Kidney epithelial cell (primary cell): ENCODE results near the gene ZBTB4. TPM values are rescaled to one million over a fixed set of nuclear protein-coding genes. Genes with fewer than 3 reads are reported as not detected.

ENCODE experiments used
- DNase-seq: peaks from one replicate; pipeline ENCODE4 v3.0.0-alpha.2; 2010; ENCODE audit warnings: low read depth
- H3K27me3 ChIP-seq: 2 replicates; pipeline ENCODE4 v1.6.0; 2011; ENCODE audit warnings: low read length; ENCODE audit not compliant: control insufficient read depth, insufficient read depth
- H3K36me3 ChIP-seq: 2 replicates; pipeline ENCODE4 v1.5.1; 2011; ENCODE audit warnings: low read length; ENCODE audit not compliant: control insufficient read depth, insufficient read depth
- H3K4me3 ChIP-seq: 2 replicates; pipeline ENCODE4 v1.5.1; 2011; ENCODE audit warnings: low read depth, mild to moderate bottlenecking, control low read depth, low read length
- total RNA-seq: library from RNA; depleted of rRNA; stranded (reverse); fragments of >200 nt; gene quantifications from 2 replicates; pipeline ENCODE4 v1.2.3, GENCODE V29; 2015
- TF ChIP-seq, protein P1 (sequence below): IDR thresholded peaks from 2 replicates; pipeline ENCODE4 v1.5.1; 2011; ENCODE audit warnings: mild to moderate bottlenecking, moderate library complexity, low read length, control low read depth, inconsistent platforms; ENCODE audit not compliant: insufficient read depth, poor library complexity, severe bottlenecking

Gene ZBTB4
- total RNA-seq, 1 donor from 2014 or later, result 26.3 TPM

DNA sequence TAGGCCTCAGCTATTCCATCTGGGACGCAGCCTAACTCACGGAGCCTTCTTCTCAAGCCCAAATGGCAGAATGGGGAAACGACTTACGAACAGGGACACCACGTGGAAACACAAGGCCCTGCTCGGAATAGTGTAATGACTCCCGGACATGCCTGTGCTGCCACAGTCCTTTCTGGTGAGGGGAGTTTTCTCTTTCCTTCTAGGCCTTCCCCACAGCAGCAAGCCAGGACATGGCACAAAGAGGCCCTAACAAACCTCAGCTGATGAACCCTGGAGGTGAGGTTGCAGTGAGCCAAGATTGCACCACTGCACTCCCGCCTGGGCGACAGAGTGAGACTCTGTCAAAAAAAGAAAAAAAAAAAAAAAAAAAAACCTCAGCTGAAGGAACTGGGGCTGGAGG, 15.3 kb downstream of the ZBTB4 start:
- no peaks in the 10 kb centered on the region for H3K27me3 ChIP-seq
- H3K4me3 ChIP-seq, result no peak overlapping the region
- TF ChIP-seq, protein P1, sequence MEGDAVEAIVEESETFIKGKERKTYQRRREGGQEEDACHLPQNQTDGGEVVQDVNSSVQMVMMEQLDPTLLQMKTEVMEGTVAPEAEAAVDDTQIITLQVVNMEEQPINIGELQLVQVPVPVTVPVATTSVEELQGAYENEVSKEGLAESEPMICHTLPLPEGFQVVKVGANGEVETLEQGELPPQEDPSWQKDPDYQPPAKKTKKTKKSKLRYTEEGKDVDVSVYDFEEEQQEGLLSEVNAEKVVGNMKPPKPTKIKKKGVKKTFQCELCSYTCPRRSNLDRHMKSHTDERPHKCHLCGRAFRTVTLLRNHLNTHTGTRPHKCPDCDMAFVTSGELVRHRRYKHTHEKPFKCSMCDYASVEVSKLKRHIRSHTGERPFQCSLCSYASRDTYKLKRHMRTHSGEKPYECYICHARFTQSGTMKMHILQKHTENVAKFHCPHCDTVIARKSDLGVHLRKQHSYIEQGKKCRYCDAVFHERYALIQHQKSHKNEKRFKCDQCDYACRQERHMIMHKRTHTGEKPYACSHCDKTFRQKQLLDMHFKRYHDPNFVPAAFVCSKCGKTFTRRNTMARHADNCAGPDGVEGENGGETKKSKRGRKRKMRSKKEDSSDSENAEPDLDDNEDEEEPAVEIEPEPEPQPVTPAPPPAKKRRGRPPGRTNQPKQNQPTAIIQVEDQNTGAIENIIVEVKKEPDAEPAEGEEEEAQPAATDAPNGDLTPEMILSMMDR, result no peak
- peaks cover 4% of the 10 kb centered on the region for H3K36me3 ChIP-seq
- DNase-seq, result no peak

DNA sequence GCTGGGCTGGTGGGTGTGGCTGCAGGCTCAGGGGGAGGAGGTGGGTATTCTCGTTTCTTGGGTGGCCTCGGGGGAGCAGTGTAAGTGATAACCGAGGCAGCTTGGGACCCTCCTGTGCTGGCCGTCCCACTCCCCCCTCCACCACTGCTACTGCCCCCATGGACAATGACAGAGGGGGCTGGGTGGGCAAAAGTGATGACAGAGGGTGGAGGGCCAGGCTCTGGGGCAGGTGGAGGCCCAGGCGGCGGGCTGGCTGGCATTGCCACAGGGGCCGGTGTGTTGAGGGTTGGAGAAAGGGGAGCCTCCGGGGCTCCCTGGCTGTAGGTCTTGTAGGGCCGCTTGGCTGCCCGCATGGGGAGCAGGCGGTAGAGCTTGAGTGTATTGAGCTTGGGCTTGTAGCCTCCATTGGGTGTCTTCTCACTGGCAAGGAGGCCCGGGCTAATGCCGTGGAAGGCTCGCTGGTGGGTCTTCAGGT, 16.0 kb downstream of the ZBTB4 start:
- TF ChIP-seq, protein P1, result no peak
- Histone ChIP-seq H3K27me3 (no peaks in the 10 kb centered on the region), H3K36me3 (peaks cover 4% of the 10 kb centered on the region), H3K4me3 (no peak overlapping the region)
- no peak for DNase-seq

DNA sequence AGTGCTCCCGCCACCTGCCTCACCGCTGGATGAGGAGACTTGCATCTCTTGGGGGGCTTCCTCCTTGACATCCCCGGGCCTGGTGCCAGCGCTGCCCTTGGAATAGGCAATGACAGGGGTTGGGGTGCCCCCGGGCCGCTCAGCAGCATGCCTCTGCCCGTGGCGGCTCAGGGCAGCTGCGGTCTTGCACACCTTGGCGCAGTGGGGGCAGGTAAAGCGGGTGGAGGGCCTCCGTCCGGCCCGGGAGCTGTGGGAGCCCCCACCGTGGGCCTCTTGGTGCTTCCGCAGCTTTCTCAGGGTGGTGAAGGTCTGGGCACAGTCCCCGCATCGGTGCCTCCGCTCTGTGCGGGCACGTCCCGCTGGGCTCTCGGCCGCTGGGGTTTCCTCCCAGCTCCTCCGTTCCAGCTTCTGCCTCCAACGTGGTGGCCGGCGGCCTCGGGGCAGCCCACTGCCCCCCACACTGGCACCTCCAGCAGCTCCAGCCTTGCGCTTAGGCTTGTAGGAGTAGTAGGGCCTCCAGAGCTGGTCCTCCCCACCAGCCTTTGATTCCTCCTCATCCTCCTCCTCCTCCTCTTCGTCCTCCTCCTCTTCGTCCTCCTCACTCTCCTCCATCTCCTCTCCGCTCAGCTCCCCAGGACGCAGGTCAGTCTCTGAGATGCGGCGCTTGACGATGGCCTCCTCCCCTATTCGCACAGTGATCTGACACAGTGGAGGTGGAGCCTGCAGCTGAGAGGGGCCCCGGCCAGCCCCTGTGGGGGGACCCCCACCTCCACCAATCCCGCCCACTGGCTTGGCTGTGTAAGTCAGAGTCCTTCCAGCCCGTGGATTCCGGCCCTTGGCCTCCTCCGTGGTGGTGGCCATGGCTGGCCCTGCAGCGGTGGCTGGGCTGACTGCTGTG, 16.7 kb downstream of the ZBTB4 start:
- H3K36me3 ChIP-seq, result peaks cover 4% of the 10 kb centered on the region
- TF ChIP-seq, protein P1, result no peak
- no peak for DNase-seq
- no peak overlapping the region for H3K4me3 ChIP-seq
- H3K27me3 ChIP-seq, result no peaks in the 10 kb centered on the region

DNA sequence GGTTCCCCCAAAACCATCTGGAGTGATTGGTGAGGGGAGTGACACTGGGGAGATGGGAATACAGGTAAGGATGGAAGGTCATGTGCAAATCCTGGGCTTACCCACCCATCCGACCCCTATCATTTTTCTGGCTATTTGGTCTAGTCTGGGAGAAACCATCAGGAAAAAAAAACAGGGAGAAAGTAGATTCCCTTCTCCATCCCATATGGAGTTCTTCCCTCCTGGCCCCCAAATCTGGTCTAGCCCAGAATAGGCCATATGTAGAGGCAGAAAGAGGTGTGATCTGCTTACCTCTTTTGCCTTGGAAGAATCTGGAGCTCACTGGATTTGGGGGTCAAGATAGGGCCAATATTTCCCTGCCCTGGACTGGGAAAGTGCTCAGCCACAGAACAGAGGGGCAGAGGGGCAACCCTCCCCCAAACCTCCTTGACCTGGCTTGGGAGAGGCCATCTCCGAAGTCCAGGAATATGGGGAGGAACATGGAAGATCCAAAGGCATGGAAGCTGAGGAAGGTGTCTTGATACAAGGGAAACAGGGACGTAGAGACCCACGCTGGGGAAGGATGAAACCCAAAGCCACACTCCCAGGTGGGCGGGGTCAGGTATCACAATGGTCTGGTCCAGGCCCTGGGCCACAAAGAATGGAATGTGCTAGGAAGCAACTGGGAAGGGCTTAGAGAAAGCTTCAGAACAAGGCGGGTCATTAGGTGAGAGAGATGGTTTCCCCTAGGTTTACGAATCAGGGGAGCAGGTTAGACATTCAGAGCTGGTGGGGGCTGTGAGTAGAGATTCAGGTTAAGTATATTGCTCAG, 18.4 kb downstream of the ZBTB4 start:
- H3K36me3 ChIP-seq, result peaks cover 3% of the 10 kb centered on the region
- H3K4me3 ChIP-seq, result no peak overlapping the region

DNA sequence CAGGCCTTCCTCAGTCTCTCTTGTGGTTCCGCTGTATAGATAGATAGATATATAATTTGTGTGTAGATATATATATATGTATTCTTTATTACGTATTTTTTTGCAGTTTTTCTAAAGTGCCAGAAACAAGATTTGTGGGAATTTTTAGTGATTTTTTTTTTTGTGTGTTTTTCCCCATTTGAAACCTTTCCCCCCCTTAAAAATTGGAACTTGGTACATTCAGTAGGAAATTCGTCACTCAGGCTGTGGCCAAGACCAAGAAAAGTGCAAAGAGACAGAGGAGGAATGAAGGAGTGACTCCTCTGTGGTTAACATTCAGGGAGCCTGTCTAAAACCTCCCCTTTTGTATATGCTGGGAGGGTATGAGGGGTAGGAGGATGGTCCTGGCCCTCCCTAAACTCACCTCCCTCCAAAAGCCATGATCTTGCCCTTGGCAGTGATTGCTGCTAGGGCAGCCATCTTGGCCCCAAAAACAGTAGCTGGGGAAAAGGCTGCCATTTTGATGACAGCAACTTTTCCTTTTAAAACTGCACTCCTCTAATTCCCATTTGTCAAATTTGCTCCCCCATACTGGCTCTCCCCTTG, 19.4 kb downstream of the ZBTB4 start:
- TF ChIP-seq, protein P1, result no peak
- H3K4me3 ChIP-seq, result no peak overlapping the region
- no peaks in the 10 kb centered on the region for H3K27me3 ChIP-seq
- peaks cover 2% of the 10 kb centered on the region for H3K36me3 ChIP-seq
- no peak for DNase-seq

More for the DNA sequence above, 18.4 kb downstream of the ZBTB4 start:
- TF ChIP-seq, protein P1, result no peak
- H3K27me3 ChIP-seq, result no peaks in the 10 kb centered on the region
- no peak for DNase-seq
